Liver (tissue), 9 donors: ENCODE data around the gene KLHDC7A. TPM values are rescaled to one million over a fixed set of nuclear protein-coding genes. Genes with fewer than 3 reads are reported as not detected.
A peak's percentile ranks its signal among the peaks of the same experiment; 100 is the strongest.

Source experiments
- DNase-seq: peaks from one replicate; pipeline ENCODE4 v3.0.0-alpha.2; 2017; ENCODE audit warnings: low spot score
- H3K27ac ChIP-seq, 2 donors: one replicate each; pipeline ENCODE4 v1.7.0; 2013; ENCODE audit warnings: inconsistent platforms in 2 of 2, low read length in 2 of 2, control low read depth in 1 of 2, low read depth in 1 of 2, mild to moderate bottlenecking in 1 of 2
- H3K27me3 ChIP-seq, 4 donors: one replicate each; pipeline versions ENCODE4 v1.6.1 to v1.7.0; 2013; ENCODE audit warnings: low read length in 3 of 4, inconsistent platforms in 1 of 4, mild to moderate bottlenecking in 1 of 4, moderate library complexity in 1 of 4; ENCODE audit not compliant: control insufficient read depth in 4 of 4, insufficient read depth in 4 of 4
- H3K36me3 ChIP-seq, 4 donors: one replicate each; pipeline versions ENCODE4 v1.6.1 to v1.7.0; 2013; ENCODE audit warnings: low read length in 3 of 4, mild to moderate bottlenecking in 3 of 4, low read depth in 1 of 4, moderate library complexity in 1 of 4; ENCODE audit not compliant: control insufficient read depth in 4 of 4, insufficient read depth in 3 of 4
- H3K4me1 ChIP-seq, 4 donors: one replicate each; pipeline versions ENCODE4 v1.6.1 to v1.7.0; 2013; ENCODE audit warnings: low read length in 3 of 4, mild to moderate bottlenecking in 3 of 4, moderate library complexity in 1 of 4; ENCODE audit not compliant: control insufficient read depth in 4 of 4, insufficient read depth in 4 of 4
- H3K4me3 ChIP-seq, 3 donors: one replicate each; pipeline versions ENCODE4 v1.6.1 to v1.7.0; 2013; ENCODE audit warnings: low read length in 3 of 3, control low read depth in 1 of 3, low read depth in 1 of 3, mild to moderate bottlenecking in 1 of 3
- H3K9ac ChIP-seq, 2 donors: one replicate each; pipeline ENCODE4 v1.7.0; 2013; ENCODE audit warnings: low read length in 2 of 2, mild to moderate bottlenecking in 2 of 2, moderate library complexity in 2 of 2, control low read depth in 1 of 2, low read depth in 1 of 2
- H3K9me3 ChIP-seq, 4 donors: one replicate each; pipeline versions ENCODE4 v1.6.1 to v1.7.0; 2013; ENCODE audit warnings: low read length in 3 of 4; ENCODE audit not compliant: control insufficient read depth in 4 of 4
- ATF3 ChIP-seq: IDR thresholded peaks from 2 replicates; pipeline ENCODE4 v1.6.1; 2016; ENCODE audit warnings: antibody characterized with exemption
- CTCF ChIP-seq: fragments of 150-350 bp; IDR thresholded peaks from 2 replicates; pipeline ENCODE4 v1.5.1; 2017; ENCODE audit warnings: improper control_type of control experiment, low read depth, low read length; ENCODE audit not compliant: missing input control
- EGR1 ChIP-seq, 2 donors: IDR thresholded peaks; 2 replicates each; pipeline ENCODE4 v1.6.1; 2016 to 2018; ENCODE audit warnings: antibody characterized with exemption in 2 of 2, low read depth in 2 of 2
- FOXA1 ChIP-seq: IDR thresholded peaks from 2 replicates; pipeline ENCODE4 v1.6.1; 2016; ENCODE audit warnings: antibody characterized with exemption
- FOXA2 ChIP-seq: IDR thresholded peaks from 2 replicates; pipeline ENCODE4 v1.6.1; 2016; ENCODE audit warnings: antibody characterized with exemption
- GABPA ChIP-seq, 2 donors: IDR thresholded peaks in 1 of 2; conservative IDR thresholded peaks in 1 of 2; 2 replicates each; pipeline ENCODE4 v1.6.1; 2016; ENCODE audit warnings: antibody characterized with exemption in 2 of 2, mild to moderate bottlenecking in 1 of 2, moderate library complexity in 1 of 2
- HNF4A ChIP-seq, 2 donors: conservative IDR thresholded peaks; 2 replicates each; pipeline ENCODE4 v1.6.1; 2016; ENCODE audit warnings: antibody characterized with exemption in 2 of 2, mild to moderate bottlenecking in 2 of 2
- HNF4G ChIP-seq: IDR thresholded peaks from 2 replicates; pipeline ENCODE4 v1.6.1; 2016; ENCODE audit warnings: antibody characterized with exemption
- JUND ChIP-seq, 2 donors: IDR thresholded peaks; 2 replicates each; pipeline ENCODE4 v1.6.1; 2016; ENCODE audit warnings: antibody characterized with exemption in 2 of 2
- MAX ChIP-seq: IDR thresholded peaks from 2 replicates; pipeline ENCODE4 v1.6.1; 2016; ENCODE audit warnings: antibody characterized with exemption
- NR2F2 ChIP-seq: IDR thresholded peaks from 2 replicates; pipeline ENCODE4 v1.6.1; 2016; ENCODE audit warnings: antibody characterized with exemption
- RAD21 ChIP-seq, 2 donors: IDR thresholded peaks; 2 replicates each; pipeline ENCODE4 v1.6.1; 2016; ENCODE audit warnings: antibody characterized with exemption in 2 of 2, mild to moderate bottlenecking in 2 of 2
- SP1 ChIP-seq: IDR thresholded peaks from 2 replicates; pipeline ENCODE4 v1.6.1; 2018; ENCODE audit warnings: antibody characterized with exemption, mild to moderate bottlenecking
- TAF1 ChIP-seq: conservative IDR thresholded peaks from 2 replicates; pipeline ENCODE4 v1.6.1; 2016; ENCODE audit warnings: antibody characterized with exemption, mild to moderate bottlenecking
- YY1 ChIP-seq: IDR thresholded peaks from 2 replicates; pipeline ENCODE4 v1.6.1; 2016; ENCODE audit warnings: antibody characterized with exemption, mild to moderate bottlenecking
- ZBTB33 ChIP-seq: IDR thresholded peaks from 2 replicates; pipeline ENCODE4 v1.6.1; 2016; ENCODE audit warnings: antibody characterized with exemption
- WGBS: extraction: QIAGEN DNeasy Blood & Tissue Kit; methylation state at CpG from one replicate; pipeline ENCODE4 v1.1.7; 2013; 5-methylcytosine and 5-hydroxymethylcytosine counted together
- polyA plus RNA-seq, 2 donors: library from polyadenylated mRNA; stranded (reverse) in 1 of 2; unstranded in 1 of 2; fragments of 200-250 nt in 1 of 2; fragments of >200 nt in 1 of 2; fragmentation: Nextera tagmentation in 1 of 2; extraction: Ambion mirVana in 1 of 2; gene quantifications; one replicate each; pipeline versions ENCODE4 v1.2.1 to v1.2.3, GENCODE V29; 2013 to 2015
- total RNA-seq, 2 donors: library from RNA; depleted of rRNA; stranded (reverse); fragments of >200 nt; gene quantifications; one replicate each; pipeline ENCODE4 v1.2.3, GENCODE V29; 2014
- TF ChIP-seq, protein P1 (sequence below): IDR thresholded peaks from 2 replicates; pipeline ENCODE4 v1.6.1; 2016; ENCODE audit warnings: antibody characterized with exemption, mild to moderate bottlenecking
- donor health status: healthy.
- donor health status: healthy.
- donor health status: healthy.
- donor health status: healthy.
- donor health status: healthy.

The KLHDC7A gene
- total and polyA plus RNA-seq, 4 donors: 1.3 to 6.6 (median 2.3) TPM

GRCh38 chr1:18528616-18529015, 47.9 kb downstream of the KLHDC7A start:
- peaks cover 0 to 2% (median 1%) of the 10 kb centered on the region in 4 donors for H3K27me3 ChIP-seq
- H3K9ac ChIP-seq: no peak overlapping the region
- H3K9me3 ChIP-seq: no peaks in the 10 kb centered on the region
- no peak overlapping the region for H3K27ac ChIP-seq
- no peak for TF ChIP-seq FOXA1
- TF ChIP-seq, protein P1, sequence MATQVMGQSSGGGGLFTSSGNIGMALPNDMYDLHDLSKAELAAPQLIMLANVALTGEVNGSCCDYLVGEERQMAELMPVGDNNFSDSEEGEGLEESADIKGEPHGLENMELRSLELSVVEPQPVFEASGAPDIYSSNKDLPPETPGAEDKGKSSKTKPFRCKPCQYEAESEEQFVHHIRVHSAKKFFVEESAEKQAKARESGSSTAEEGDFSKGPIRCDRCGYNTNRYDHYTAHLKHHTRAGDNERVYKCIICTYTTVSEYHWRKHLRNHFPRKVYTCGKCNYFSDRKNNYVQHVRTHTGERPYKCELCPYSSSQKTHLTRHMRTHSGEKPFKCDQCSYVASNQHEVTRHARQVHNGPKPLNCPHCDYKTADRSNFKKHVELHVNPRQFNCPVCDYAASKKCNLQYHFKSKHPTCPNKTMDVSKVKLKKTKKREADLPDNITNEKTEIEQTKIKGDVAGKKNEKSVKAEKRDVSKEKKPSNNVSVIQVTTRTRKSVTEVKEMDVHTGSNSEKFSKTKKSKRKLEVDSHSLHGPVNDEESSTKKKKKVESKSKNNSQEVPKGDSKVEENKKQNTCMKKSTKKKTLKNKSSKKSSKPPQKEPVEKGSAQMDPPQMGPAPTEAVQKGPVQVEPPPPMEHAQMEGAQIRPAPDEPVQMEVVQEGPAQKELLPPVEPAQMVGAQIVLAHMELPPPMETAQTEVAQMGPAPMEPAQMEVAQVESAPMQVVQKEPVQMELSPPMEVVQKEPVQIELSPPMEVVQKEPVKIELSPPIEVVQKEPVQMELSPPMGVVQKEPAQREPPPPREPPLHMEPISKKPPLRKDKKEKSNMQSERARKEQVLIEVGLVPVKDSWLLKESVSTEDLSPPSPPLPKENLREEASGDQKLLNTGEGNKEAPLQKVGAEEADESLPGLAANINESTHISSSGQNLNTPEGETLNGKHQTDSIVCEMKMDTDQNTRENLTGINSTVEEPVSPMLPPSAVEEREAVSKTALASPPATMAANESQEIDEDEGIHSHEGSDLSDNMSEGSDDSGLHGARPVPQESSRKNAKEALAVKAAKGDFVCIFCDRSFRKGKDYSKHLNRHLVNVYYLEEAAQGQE: no peak
- no peak for TF ChIP-seq CTCF
- TF ChIP-seq JUND (IDR thresholded peaks at IDR 0.05): no peak
- no peak for TF ChIP-seq EGR1 (IDR thresholded peaks at IDR 0.05; ENCODE audit: low read depth in 2 of 2)
- TF ChIP-seq RAD21 (IDR thresholded peaks at IDR 0.05): no peak
- TF ChIP-seq GABPA (IDR thresholded peaks at IDR 0.05 in 1 of 2, conservative IDR thresholded peaks at IDR 0.05 in 1 of 2): no peak
- TF ChIP-seq TAF1: no peak
- no peak for TF ChIP-seq HNF4A (conservative IDR thresholded peaks at IDR 0.05)
- TF ChIP-seq ATF3: no peak
- TF ChIP-seq YY1: no peak
- TF ChIP-seq NR2F2: no peak
- no peak for TF ChIP-seq ZBTB33
- no peak for TF ChIP-seq SP1
- TF ChIP-seq FOXA2: no peak
- TF ChIP-seq MAX: no peak
- peak; percentile 9 for DNase-seq
- H3K4me3 ChIP-seq: no peak overlapping the region
- H3K4me1 ChIP-seq: no peaks in the 10 kb centered on the region
- WGBS: 94% methylated on average over 2 of the region's 2 CpGs
- H3K36me3 ChIP-seq: no peaks in the 10 kb centered on the region

- H3K9ac ChIP-seq: no peak overlapping the region
- TF ChIP-seq CTCF: no peak
- no peak for TF ChIP-seq HNF4G
- TF ChIP-seq SP1: no peak
- TF ChIP-seq ZBTB33: no peak
- TF ChIP-seq ATF3: no peak
- TF ChIP-seq MAX: no peak
- no peak for TF ChIP-seq FOXA2
- no peak for TF ChIP-seq HNF4A (conservative IDR thresholded peaks at IDR 0.05)
- TF ChIP-seq NR2F2: no peak
- TF ChIP-seq GABPA (IDR thresholded peaks at IDR 0.05 in 1 of 2, conservative IDR thresholded peaks at IDR 0.05 in 1 of 2): no peak
- no peak for TF ChIP-seq RAD21 (IDR thresholded peaks at IDR 0.05)
- no peak for TF ChIP-seq JUND (IDR thresholded peaks at IDR 0.05)
- TF ChIP-seq YY1: no peak
- no peak for TF ChIP-seq EGR1 (IDR thresholded peaks at IDR 0.05; ENCODE audit: low read depth in 2 of 2)
- no peak for TF ChIP-seq TAF1
- no peaks in the 10 kb centered on the region for H3K36me3 ChIP-seq
- WGBS: 87% methylated on average over 4 of the region's 4 CpGs
- H3K9me3 ChIP-seq: no peaks in the 10 kb centered on the region
- peak; percentile 14 for DNase-seq
- peaks cover 0 to 2% (median 1%) of the 10 kb centered on the region in 4 donors for H3K27me3 ChIP-seq
- H3K4me3 ChIP-seq: no peak overlapping the region
- H3K4me1 ChIP-seq: no peaks in the 10 kb centered on the region
- no peak overlapping the region for H3K27ac ChIP-seq
These were observed 49.0 kb downstream of the KLHDC7A start for GRCh38 chr1:18529714-18530113.
